H1 (cell line): ENCODE results near the gene ABHD15. TPM values are rescaled to one million over a fixed set of nuclear protein-coding genes. Genes with fewer than 3 reads are reported as not detected.

Experiments
- CTCF ChIA-PET: fragments of 300-600 bp; sonication (Branson Sonifier 250); formaldehyde crosslinking; loops from one replicate; lab custom pipeline; 2021; ENCODE audit not compliant: partially characterized antibody; lab: Charles Lee
- POLR2A ChIA-PET: fragments of 300-600 bp; sonication (Branson Sonifier 250); formaldehyde crosslinking; loops from one replicate; lab custom pipeline; 2021; ENCODE audit warnings: inconsistent platforms; ENCODE audit not compliant: partially characterized antibody; lab: Charles Lee
- DNase-seq, 2 experiments: peaks; one replicate each; pipeline versions ENCODE4 v3.0.0 to v3.0.0-alpha.2; 2010 to 2022; ENCODE audit warnings: low spot score in 2 of 2, low read depth in 1 of 2, mixed read lengths in 1 of 2
- FAIRE-seq: peaks from 2 replicates; lab custom pipeline; 2011; peaks lifted over from hg19 to GRCh38; lab: Jason Lieb, UNC
- H2AFZ ChIP-seq: 2 replicates; pipeline ENCODE4 v1.8.1; 2012; ENCODE audit warnings: low read length, inconsistent platforms
- H2AK5ac ChIP-seq: 2 replicates; pipeline ENCODE4 v1.6.1; 2013; ENCODE audit warnings: low read depth, low read length
- H2BK120ac ChIP-seq: replicated peaks from 2 replicates; pipeline ENCODE3; 2013; ENCODE audit warnings: low read depth, low read length, inconsistent platforms
- H2BK12ac ChIP-seq: 2 replicates; pipeline ENCODE4 v1.6.1; 2013; ENCODE audit warnings: low read depth, low read length
- H2BK15ac ChIP-seq: 2 replicates; pipeline ENCODE4 v1.6.1; 2013; ENCODE audit warnings: low read length
- H2BK20ac ChIP-seq: 2 replicates; pipeline ENCODE4 v1.6.1; 2013; ENCODE audit warnings: low read length
- H2BK5ac ChIP-seq: 2 replicates; pipeline ENCODE4 v1.6.1; 2013; ENCODE audit warnings: low read depth, low read length
- H3K14ac ChIP-seq: 2 replicates; pipeline ENCODE4 v1.6.1; 2013; ENCODE audit warnings: inconsistent platforms; ENCODE audit not compliant: insufficient read length
- H3K18ac ChIP-seq: 2 replicates; pipeline ENCODE4 v1.6.1; 2013; ENCODE audit warnings: low read length; ENCODE audit errors: extremely low read depth
- H3K23ac ChIP-seq: 2 replicates; pipeline ENCODE4 v1.6.1; 2013; ENCODE audit warnings: inconsistent platforms; ENCODE audit not compliant: insufficient read length
- H3K23me2 ChIP-seq: 2 replicates; pipeline ENCODE4 v1.6.1; 2013; ENCODE audit warnings: low read depth, low read length
- H3K27ac ChIP-seq: 2 replicates; pipeline ENCODE4 v1.6.1; 2011; ENCODE audit warnings: low read depth, low read length, inconsistent platforms
- H3K27me3 ChIP-seq, 4 experiments: replicated peaks in 1 of 4; 1 replicate in 1 of 4; 2 replicates in 3 of 4; pipeline versions ENCODE4 v1.6.1 to v1.8.1; 2011 to 2013; ENCODE audit warnings: low read length in 3 of 4, mild to moderate bottlenecking in 3 of 4, inconsistent platforms in 2 of 4, mixed read lengths in 2 of 4, moderate library complexity in 1 of 4; ENCODE audit not compliant: control insufficient read depth in 3 of 4, insufficient read depth in 3 of 4; ENCODE audit errors: extremely low read depth in 1 of 4
- H3K36me3 ChIP-seq, 4 experiments: 2 replicates each; pipeline versions ENCODE4 v1.6.1 to v1.8.1; 2011 to 2013; ENCODE audit warnings: mild to moderate bottlenecking in 4 of 4, low read length in 3 of 4, moderate library complexity in 2 of 4, control low read depth in 1 of 4, inconsistent platforms in 1 of 4; ENCODE audit not compliant: insufficient read depth in 4 of 4, control insufficient read depth in 2 of 4
- H3K4ac ChIP-seq: replicated peaks from 2 replicates; pipeline ENCODE3; 2013; ENCODE audit warnings: low read length, low read depth, mixed read lengths, inconsistent platforms; ENCODE audit not compliant: insufficient read length
- H3K4me1 ChIP-seq, 4 experiments: replicated peaks in 1 of 4; 1 replicate in 1 of 4; 2 replicates in 3 of 4; pipeline versions ENCODE4 v1.6.1 to v1.8.1; 2011 to 2013; ENCODE audit warnings: low read length in 3 of 4, inconsistent platforms in 2 of 4, mixed read lengths in 1 of 4; ENCODE audit not compliant: insufficient read depth in 4 of 4, control insufficient read depth in 3 of 4
- H3K4me2 ChIP-seq, 2 experiments: 2 replicates each; pipeline versions ENCODE4 v1.6.1 to v1.8.1; 2011 to 2013; ENCODE audit warnings: low read depth in 2 of 2, low read length in 2 of 2, control low read depth in 1 of 2, inconsistent platforms in 1 of 2, mild to moderate bottlenecking in 1 of 2; ENCODE audit not compliant: insufficient read depth in 1 of 2
- H3K4me3 ChIP-seq, 4 experiments: fragments of 200-600, 300-600 bp in 1 of 4; sonication (generic), shearing (Covaris generic), sonication (Bioruptor Twin) in 1 of 4; 2 replicates each; pipeline versions ENCODE4 v1.5.1 to v1.8.1; 2011 to 2016; ENCODE audit warnings: low read length in 4 of 4, low read depth in 3 of 4, control low read depth in 2 of 4, inconsistent platforms in 2 of 4, mild to moderate bottlenecking in 2 of 4, mixed read lengths in 1 of 4, moderate library complexity in 1 of 4; ENCODE audit not compliant: insufficient read depth in 2 of 4; ENCODE audit errors: extremely low read depth in 1 of 4
- H3K56ac ChIP-seq: replicated peaks from 2 replicates; pipeline ENCODE3; 2013; ENCODE audit warnings: low read depth, mild to moderate bottlenecking, mixed read lengths, low read length, inconsistent platforms; ENCODE audit not compliant: insufficient read length
- H3K79me1 ChIP-seq: 2 replicates; pipeline ENCODE4 v1.6.1; 2013; ENCODE audit warnings: low read depth, low read length, control low read depth
- H3K79me2 ChIP-seq, 2 experiments: 2 replicates each; pipeline versions ENCODE4 v1.6.1 to v1.8.1; 2012 to 2013; ENCODE audit warnings: low read length in 2 of 2, mild to moderate bottlenecking in 2 of 2, inconsistent platforms in 1 of 2; ENCODE audit not compliant: insufficient read depth in 2 of 2, control insufficient read depth in 1 of 2
- H3K9ac ChIP-seq, 4 experiments: replicated peaks in 1 of 4; 1 replicate in 1 of 4; 2 replicates in 3 of 4; pipeline versions ENCODE4 v1.6.1 to v1.8.1; 2011 to 2013; ENCODE audit warnings: low read depth in 3 of 4, low read length in 3 of 4, control low read depth in 2 of 4, mild to moderate bottlenecking in 2 of 4, moderate library complexity in 2 of 4, inconsistent platforms in 1 of 4; ENCODE audit errors: extremely low read depth in 1 of 4
- H3K9me3 ChIP-seq, 2 experiments: 2 replicates each; pipeline versions ENCODE4 v1.6.1 to v1.8.1; 2012 to 2013; ENCODE audit warnings: mild to moderate bottlenecking in 2 of 2, moderate library complexity in 2 of 2, control low read depth in 1 of 2, inconsistent platforms in 1 of 2, low read depth in 1 of 2, low read length in 1 of 2, mixed read lengths in 1 of 2; ENCODE audit not compliant: insufficient read depth in 2 of 2
- H4K20me1 ChIP-seq, 2 experiments: replicated peaks in 1 of 2; 2 replicates each; pipeline versions ENCODE3 to v1.8.1; 2011 to 2013; ENCODE audit warnings: inconsistent platforms in 2 of 2, low read length in 2 of 2, mild to moderate bottlenecking in 1 of 2; ENCODE audit not compliant: insufficient read depth in 2 of 2, control insufficient read depth in 1 of 2
- H4K5ac ChIP-seq: 2 replicates; pipeline ENCODE4 v1.6.1; 2013; ENCODE audit warnings: low read length, low read depth, mixed read lengths, inconsistent platforms; ENCODE audit not compliant: insufficient read length
- H4K8ac ChIP-seq: 2 replicates; pipeline ENCODE4 v1.8.0; 2013; ENCODE audit warnings: mild to moderate bottlenecking, moderate library complexity, low read length, inconsistent platforms; ENCODE audit not compliant: insufficient read depth; ENCODE audit errors: extremely low read depth
- H4K91ac ChIP-seq: replicated peaks from 2 replicates; pipeline ENCODE3; 2013; ENCODE audit warnings: low read length, mixed read lengths, inconsistent platforms; ENCODE audit not compliant: insufficient read length
- ASH2L ChIP-seq: fragments of 200-600, 300-600 bp; sonication (generic); IDR thresholded peaks from one replicate; pipeline ENCODE4 v1.7.1; 2017; ENCODE audit warnings: low read length
- BCL11A ChIP-seq, 2 experiments: IDR thresholded peaks; one replicate each; pipeline ENCODE4 v1.6.1; 2011; ENCODE audit warnings: low read depth in 2 of 2, low read length in 2 of 2, mild to moderate bottlenecking in 2 of 2
- BRCA1 ChIP-seq: IDR thresholded peaks from 2 replicates; pipeline ENCODE4 v1.6.1; 2012; ENCODE audit warnings: low read depth, low read length, improper control_type of control experiment
- CBX5 ChIP-seq: fragments of 300-800, 300-1000 bp; sonication (generic); IDR thresholded peaks from 2 replicates; pipeline ENCODE4 v1.7.1; 2016; ENCODE audit warnings: antibody characterized with exemption, low read length, low read depth
- HDAC6 ChIP-seq: IDR thresholded peaks from one replicate; pipeline ENCODE4 v1.7.1; 2012; ENCODE audit warnings: low read depth, mild to moderate bottlenecking, inconsistent platforms, low read length, moderate library complexity
- JUN ChIP-seq: IDR thresholded peaks from 2 replicates; pipeline ENCODE4 v1.6.1; 2011; ENCODE audit warnings: low read depth, mild to moderate bottlenecking, improper control_type of control experiment, low read length
- KDM1A ChIP-seq: fragments of 200-600, 300-600 bp; sonication (generic); IDR thresholded peaks from 2 replicates; pipeline ENCODE4 v1.7.1; 2016; ENCODE audit warnings: mild to moderate bottlenecking, low read length, borderline replicate concordance
- KDM4A ChIP-seq: IDR thresholded peaks from one replicate; pipeline ENCODE4 v1.7.1; 2012; ENCODE audit warnings: low read depth, mild to moderate bottlenecking, moderate library complexity, low read length, inconsistent platforms; ENCODE audit not compliant: severe bottlenecking
- MAX ChIP-seq: IDR thresholded peaks from 2 replicates; pipeline ENCODE4 v1.6.1; 2012; ENCODE audit warnings: inconsistent platforms
- SIRT6 ChIP-seq: IDR thresholded peaks from one replicate; pipeline ENCODE4 v1.7.1; 2012; ENCODE audit warnings: low read length, inconsistent platforms
- SIX5 ChIP-seq: IDR thresholded peaks from 2 replicates; pipeline ENCODE4 v1.6.1; 2011; ENCODE audit warnings: mild to moderate bottlenecking, low read depth, low read length
- WGBS, 2 experiments: shearing (Covaris generic) in 1 of 2; methylation state at CpG; one replicate each; pipeline versions ENCODE4 v1.1.6 to v1.1.7; 2013 to 2015; ENCODE audit warnings: low lambda C conversion rate in 2 of 2, mixed read lengths in 2 of 2, inconsistent platforms in 1 of 2, low coverage in 1 of 2, missing lambda C conversion rate in 1 of 2; ENCODE audit not compliant: insufficient replicate concordance in 2 of 2, insufficient coverage in 1 of 2, insufficient read length in 1 of 2; ENCODE audit errors: extremely low coverage in 1 of 2, missing lambda C conversion rate in 1 of 2; 5-methylcytosine and 5-hydroxymethylcytosine counted together
- polyA plus RNA-seq, 7 experiments: library from polyadenylated mRNA; depleted of rRNA in 3 of 7; stranded (reverse) in 5 of 7; unstranded in 2 of 7; fragments of >200 nt in 5 of 7; fragments of 200-250 nt in 2 of 7; gene quantifications; 1 replicate in 5 of 7; 2 replicates in 1 of 7; 4 replicates in 1 of 7; pipeline versions ENCODE4 v1.2.1 to v1.2.3, GENCODE V29; 2011 to 2013; ENCODE audit warnings: missing spikeins in 2 of 7, mixed read lengths in 2 of 7
- total RNA-seq: library from RNA; stranded (reverse); fragmentation: NEBNext Ultra II Directional; extraction: Animal tissue kit (Norgen Biotek cat#: 25700); gene quantifications from 2 replicates; pipeline ENCODE4 v1.2.1, GENCODE V29; 2021
- TF ChIP-seq, protein P1 (sequence below): IDR thresholded peaks from 2 replicates; pipeline ENCODE4 v1.6.1; 2012; ENCODE audit warnings: inconsistent platforms

ABHD15 gene
- total and polyA plus RNA-seq, 2 of the 8 experiments (the other 6 are each of a cell fraction or from before 2014, with no cell fraction given): 0.88 to 1.7 TPM

- DNase-seq (no peak), FAIRE-seq (no peak)
- Histone ChIP-seq H3K4me3 (no peak overlapping the region), H2BK5ac (no peak overlapping the region), H2BK15ac (no peak overlapping the region), H3K23ac (no peak overlapping the region), H3K23me2 (no peaks in the 10 kb centered on the region), H3K4me2 (no peak overlapping the region), H2AFZ (no peak overlapping the region), H3K9me3 (peaks cover 0 to 8% of the 10 kb centered on the region in 2 experiments; a peak in 1 of 4 replicates), H2BK12ac (no peak overlapping the region), H4K91ac (no peak overlapping the region), H2BK20ac (no peak overlapping the region), H3K27ac (no peak overlapping the region), H3K18ac (no peak overlapping the region), H3K4ac (no peak overlapping the region), H3K36me3 (peaks cover 0 to 2% (median 0%) of the 10 kb centered on the region in 4 experiments; a peak in 1 of 8 replicates), H3K27me3 (peaks cover 0 to 2% (median under 1%) of the 10 kb centered on the region in 4 experiments; a peak in 2 of 7 replicates), H4K20me1 (peaks cover 0 to 7% of the 10 kb centered on the region in 2 experiments), H3K9ac (no peak overlapping the region), H2AK5ac (no peak overlapping the region), H4K8ac (no peak overlapping the region), H3K14ac (no peak overlapping the region), H4K5ac (no peak overlapping the region), H3K79me2 (no peaks in the 10 kb centered on the region), H3K4me1 (no peaks in the 10 kb centered on the region; a peak in 1 of 7 replicates), H2BK120ac (no peak overlapping the region), H3K56ac (no peak overlapping the region), H3K79me1 (peaks cover 2% of the 10 kb centered on the region; the same call in 1 of the 2 replicates)
- POLR2A ChIA-PET: interaction anchor here (1.1 to 1.7 kb wide), 4 partner anchors 8 to 13 kb away, joined by 3 to 8 read pairs (median 4); no protein-coding TSS in a partner anchor
- WGBS, 2 experiments: 93% methylated on average over 24 of the region's 29 CpGs; no CpG with 5 or more reads in 1 of the 2 experiments
- CTCF ChIA-PET: interaction anchor here (1.1 to 2.1 kb wide), 8 partner anchors 9 to 32 kb away, joined by 4 to 13 read pairs (median 6); partner anchors contain the start of gene ANKRD13B
- TF ChIP-seq CBX5: no peak
- TF ChIP-seq KDM1A: no peak
- TF ChIP-seq, protein P1, sequence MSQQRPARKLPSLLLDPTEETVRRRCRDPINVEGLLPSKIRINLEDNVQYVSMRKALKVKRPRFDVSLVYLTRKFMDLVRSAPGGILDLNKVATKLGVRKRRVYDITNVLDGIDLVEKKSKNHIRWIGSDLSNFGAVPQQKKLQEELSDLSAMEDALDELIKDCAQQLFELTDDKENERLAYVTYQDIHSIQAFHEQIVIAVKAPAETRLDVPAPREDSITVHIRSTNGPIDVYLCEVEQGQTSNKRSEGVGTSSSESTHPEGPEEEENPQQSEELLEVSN: no peak
- TF ChIP-seq KDM4A: no peak
- TF ChIP-seq SIRT6: no peak
- no peak for TF ChIP-seq BRCA1
- TF ChIP-seq HDAC6: no peak
- TF ChIP-seq JUN: no peak
- no peak for TF ChIP-seq ASH2L
- TF ChIP-seq SIX5: no peak
- no peak for TF ChIP-seq BCL11A (IDR thresholded peaks at IDR 0.05; ENCODE audit: low read depth in 2 of 2, low read length in 2 of 2)
- no peak for TF ChIP-seq MAX
Measured at GRCh38 chr17:29607557-29608195, 40.8 kb upstream of the ABHD15 start.
